ENCODE results near the gene HSD17B8.

The HSD17B8 gene

DNA sequence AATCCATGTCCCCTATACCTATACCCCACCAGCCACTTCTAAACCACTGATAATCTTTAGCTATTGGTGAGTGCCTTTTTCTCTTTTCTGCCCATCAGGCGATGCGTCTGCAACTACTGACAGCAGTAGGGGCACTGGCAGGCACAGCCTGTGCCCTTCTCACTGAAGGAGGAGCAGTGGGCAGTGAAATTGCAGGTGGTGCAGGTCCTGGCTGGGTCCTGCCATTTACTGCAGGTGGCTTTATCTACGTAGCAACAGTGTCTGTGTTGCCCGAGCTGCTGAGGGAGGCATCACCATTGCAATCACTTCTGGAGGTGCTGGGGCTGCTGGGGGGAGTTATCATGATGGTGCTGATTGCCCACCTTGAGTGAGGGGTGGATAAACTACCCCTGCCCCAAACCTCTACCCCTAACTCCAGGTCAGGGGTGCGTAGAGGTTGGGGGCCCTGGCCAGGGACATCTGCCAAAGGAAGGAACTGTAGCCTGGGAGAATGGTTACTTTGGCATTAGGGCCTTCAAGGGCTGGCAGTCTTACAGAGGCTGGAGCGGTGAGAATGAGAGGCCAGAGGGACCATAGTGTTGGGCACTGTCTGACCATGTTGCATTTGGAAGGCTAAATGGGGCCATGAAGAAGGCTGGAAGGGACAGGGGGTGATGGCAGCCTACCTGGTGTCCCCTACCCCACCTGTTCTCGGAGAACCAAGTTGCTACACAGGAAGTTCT is 851 bp upstream of the HSD17B8 start:
- TF ChIP-seq TAF1 (IDR thresholded peaks at IDR 0.05; ENCODE audit: borderline replicate concordance, insufficient read depth, low read length), result no peak
- no peak for TF ChIP-seq SIN3A (IDR thresholded peaks at IDR 0.05; ENCODE audit: borderline replicate concordance, insufficient read depth, low read length)
- TF ChIP-seq POLR2AphosphoS5 (IDR thresholded peaks at IDR 0.05; ENCODE audit: low read depth, low read length), result no peak
- TF ChIP-seq FOXP2 (optimal IDR thresholded peaks at IDR 0.05; ENCODE audit: borderline replicate concordance, extremely low read depth, extremely low read length, insufficient read depth), result no peak
- TF ChIP-seq, protein P1, sequence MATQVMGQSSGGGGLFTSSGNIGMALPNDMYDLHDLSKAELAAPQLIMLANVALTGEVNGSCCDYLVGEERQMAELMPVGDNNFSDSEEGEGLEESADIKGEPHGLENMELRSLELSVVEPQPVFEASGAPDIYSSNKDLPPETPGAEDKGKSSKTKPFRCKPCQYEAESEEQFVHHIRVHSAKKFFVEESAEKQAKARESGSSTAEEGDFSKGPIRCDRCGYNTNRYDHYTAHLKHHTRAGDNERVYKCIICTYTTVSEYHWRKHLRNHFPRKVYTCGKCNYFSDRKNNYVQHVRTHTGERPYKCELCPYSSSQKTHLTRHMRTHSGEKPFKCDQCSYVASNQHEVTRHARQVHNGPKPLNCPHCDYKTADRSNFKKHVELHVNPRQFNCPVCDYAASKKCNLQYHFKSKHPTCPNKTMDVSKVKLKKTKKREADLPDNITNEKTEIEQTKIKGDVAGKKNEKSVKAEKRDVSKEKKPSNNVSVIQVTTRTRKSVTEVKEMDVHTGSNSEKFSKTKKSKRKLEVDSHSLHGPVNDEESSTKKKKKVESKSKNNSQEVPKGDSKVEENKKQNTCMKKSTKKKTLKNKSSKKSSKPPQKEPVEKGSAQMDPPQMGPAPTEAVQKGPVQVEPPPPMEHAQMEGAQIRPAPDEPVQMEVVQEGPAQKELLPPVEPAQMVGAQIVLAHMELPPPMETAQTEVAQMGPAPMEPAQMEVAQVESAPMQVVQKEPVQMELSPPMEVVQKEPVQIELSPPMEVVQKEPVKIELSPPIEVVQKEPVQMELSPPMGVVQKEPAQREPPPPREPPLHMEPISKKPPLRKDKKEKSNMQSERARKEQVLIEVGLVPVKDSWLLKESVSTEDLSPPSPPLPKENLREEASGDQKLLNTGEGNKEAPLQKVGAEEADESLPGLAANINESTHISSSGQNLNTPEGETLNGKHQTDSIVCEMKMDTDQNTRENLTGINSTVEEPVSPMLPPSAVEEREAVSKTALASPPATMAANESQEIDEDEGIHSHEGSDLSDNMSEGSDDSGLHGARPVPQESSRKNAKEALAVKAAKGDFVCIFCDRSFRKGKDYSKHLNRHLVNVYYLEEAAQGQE (IDR thresholded peaks at IDR 0.05; ENCODE audit: insufficient read depth in 1 of 2, low read depth in 2 of 2, low read length in 2 of 2), result no peak

DNA sequence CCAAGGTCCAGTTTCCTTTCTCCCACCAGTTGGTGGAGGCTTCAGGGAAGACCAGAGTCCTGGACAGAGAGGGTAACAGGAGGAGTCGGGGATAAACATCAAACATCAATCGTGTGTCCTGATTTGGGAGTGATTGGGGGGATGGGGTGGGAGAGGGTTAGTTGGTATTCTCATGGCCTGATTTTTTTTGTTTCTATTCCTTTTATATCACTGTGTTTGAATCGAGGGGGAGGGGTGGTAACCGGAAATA is 365 bp upstream of the HSD17B8 start:
- TF ChIP-seq, protein P1 (IDR thresholded peaks at IDR 0.05; ENCODE audit: insufficient read depth in 1 of 2, low read depth in 2 of 2, low read length in 2 of 2), result no peak
- TF ChIP-seq POLR2AphosphoS5 (IDR thresholded peaks at IDR 0.05; ENCODE audit: low read depth, low read length) (no peak), TAF1 (IDR thresholded peaks at IDR 0.05; ENCODE audit: borderline replicate concordance, insufficient read depth, low read length) (no peak), FOXP2 (optimal IDR thresholded peaks at IDR 0.05; ENCODE audit: borderline replicate concordance, extremely low read depth, extremely low read length, insufficient read depth) (no peak), SIN3A (IDR thresholded peaks at IDR 0.05; ENCODE audit: borderline replicate concordance, insufficient read depth, low read length) (no peak)

DNA sequence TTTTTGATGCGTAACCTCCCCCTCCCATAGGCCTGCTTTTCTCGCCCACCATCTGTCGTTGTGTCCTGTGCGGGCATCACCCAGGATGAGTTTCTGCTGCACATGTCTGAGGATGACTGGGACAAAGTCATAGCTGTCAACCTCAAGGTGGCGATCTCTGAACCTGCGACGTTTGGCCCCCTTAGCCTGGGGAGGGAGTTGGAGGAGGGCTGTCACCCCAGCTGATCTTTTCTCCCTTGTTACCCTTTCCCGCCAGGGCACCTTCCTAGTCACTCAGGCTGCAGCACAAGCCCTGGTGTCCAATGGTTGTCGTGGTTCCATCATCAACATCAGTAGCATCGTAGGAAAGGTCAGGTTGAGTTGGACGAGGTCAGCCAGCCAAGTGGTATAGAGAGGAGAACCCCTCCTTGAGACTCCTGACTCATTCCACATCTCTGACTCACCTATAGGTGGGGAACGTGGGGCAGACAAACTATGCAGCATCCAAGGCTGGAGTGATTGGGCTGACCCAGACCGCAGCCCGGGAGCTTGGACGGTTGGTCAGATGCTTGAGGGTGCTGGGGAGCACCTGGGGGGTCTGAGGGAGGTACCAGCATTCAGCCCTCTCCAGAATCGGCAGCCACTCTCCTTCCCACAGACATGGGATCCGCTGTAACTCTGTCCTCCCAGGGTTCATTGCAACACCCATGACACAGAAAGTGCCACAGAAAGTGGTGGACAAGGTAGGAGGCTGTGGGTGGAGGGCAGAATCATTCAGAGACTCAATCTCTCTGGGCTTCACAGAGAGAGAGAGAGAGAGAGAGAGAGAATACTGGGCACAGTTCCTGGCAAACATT is 954 bp downstream of the HSD17B8 start:
- TF ChIP-seq SIN3A (IDR thresholded peaks at IDR 0.05; ENCODE audit: borderline replicate concordance, insufficient read depth, low read length), result no peak
- TF ChIP-seq POLR2AphosphoS5 (IDR thresholded peaks at IDR 0.05; ENCODE audit: low read depth, low read length), result no peak
- no peak for TF ChIP-seq FOXP2 (optimal IDR thresholded peaks at IDR 0.05; ENCODE audit: borderline replicate concordance, extremely low read depth, extremely low read length, insufficient read depth)
- TF ChIP-seq TAF1 (IDR thresholded peaks at IDR 0.05; ENCODE audit: borderline replicate concordance, insufficient read depth, low read length), result no peak
- TF ChIP-seq, protein P1 (IDR thresholded peaks at IDR 0.05; ENCODE audit: insufficient read depth in 1 of 2, low read depth in 2 of 2, low read length in 2 of 2), result no peak

DNA sequence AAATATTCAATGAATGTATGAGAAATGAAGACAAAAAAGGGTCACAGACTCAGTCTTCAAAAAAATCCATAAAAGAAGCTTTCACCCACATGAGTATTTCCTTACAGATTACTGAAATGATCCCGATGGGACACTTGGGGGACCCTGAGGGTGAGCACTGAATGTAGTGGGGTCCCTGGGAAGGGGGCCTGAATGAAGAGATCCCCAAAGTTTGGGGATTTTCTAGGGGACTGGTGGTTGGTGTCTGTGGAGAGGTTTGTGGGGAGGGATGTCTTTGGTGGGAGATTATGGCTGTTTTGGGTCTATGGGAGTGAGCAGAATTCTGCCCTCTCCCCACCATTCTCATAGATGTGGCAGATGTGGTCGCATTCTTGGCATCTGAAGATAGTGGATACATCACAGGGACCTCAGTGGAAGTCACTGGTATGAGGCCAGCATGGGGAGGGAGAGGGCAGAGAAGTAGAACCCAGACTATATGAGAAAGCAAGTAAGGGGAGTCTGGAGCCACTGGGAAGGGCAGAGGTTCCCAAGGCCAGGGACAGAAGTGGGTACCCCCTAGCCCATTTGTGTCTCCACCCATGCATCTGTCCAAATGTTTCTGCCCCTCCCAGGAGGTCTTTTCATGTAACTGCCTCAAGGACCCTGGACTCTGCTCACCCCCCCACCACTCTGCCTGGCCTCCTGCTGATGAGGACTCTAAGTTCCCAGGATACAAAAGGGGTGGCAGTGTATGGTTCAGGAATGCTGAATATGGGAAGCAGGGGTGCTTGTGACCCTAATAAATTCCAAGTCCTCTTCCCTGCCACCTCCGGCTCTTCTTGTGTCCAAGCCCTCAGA is 1.8 kb downstream of the HSD17B8 start:
- TF ChIP-seq FOXP2 (optimal IDR thresholded peaks at IDR 0.05; ENCODE audit: borderline replicate concordance, extremely low read depth, extremely low read length, insufficient read depth), result no peak

DNA sequence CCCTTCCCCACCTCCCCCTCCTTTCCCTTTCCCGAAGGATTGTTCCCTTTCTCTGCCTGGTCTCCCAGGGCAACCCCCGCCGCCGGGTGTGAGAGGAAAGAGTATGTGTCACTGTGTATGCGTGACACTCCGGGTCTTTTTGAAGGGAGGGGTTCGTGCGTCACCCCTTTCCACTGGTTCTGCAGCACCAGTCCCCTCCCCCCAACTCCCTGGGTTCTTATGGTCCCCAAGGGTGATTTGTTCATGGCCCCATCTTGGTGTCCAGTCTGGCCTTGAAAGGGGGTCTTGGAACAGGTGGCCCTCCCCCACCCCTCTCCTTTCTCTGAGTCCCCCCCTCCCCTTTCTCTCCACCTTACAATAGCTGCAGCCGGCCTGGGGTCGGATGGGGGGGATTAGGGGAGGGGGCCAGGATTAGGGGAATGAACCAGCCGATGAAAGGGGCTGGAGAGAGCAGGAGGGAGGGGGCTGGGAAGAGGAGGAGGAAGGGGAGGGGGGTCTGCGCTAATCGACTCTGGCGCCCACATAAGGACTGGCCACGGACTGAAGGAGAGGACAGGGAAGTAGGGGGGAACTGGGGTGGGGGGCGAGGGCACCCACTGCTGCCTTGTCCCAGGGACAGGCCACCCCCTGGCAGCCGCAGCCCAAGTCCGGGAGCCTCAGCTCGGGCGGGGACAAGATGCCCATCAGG is 2.6 kb downstream of the HSD17B8 start:
- TF ChIP-seq, protein P1 (IDR thresholded peaks at IDR 0.05; ENCODE audit: insufficient read depth in 1 of 2, low read depth in 2 of 2, low read length in 2 of 2), result no peak
- TF ChIP-seq SIN3A (IDR thresholded peaks at IDR 0.05; ENCODE audit: borderline replicate concordance, insufficient read depth, low read length), result no peak
- no peak for TF ChIP-seq TAF1 (IDR thresholded peaks at IDR 0.05; ENCODE audit: borderline replicate concordance, insufficient read depth, low read length)
- TF ChIP-seq FOXP2 (optimal IDR thresholded peaks at IDR 0.05; ENCODE audit: borderline replicate concordance, extremely low read depth, extremely low read length, insufficient read depth), result no peak
- no peak for TF ChIP-seq POLR2AphosphoS5 (IDR thresholded peaks at IDR 0.05; ENCODE audit: low read depth, low read length)
